Thymus (tissue), 11 donors: Measurements from ENCODE around the gene CCDC110. TPM values are rescaled to one million over a fixed set of nuclear protein-coding genes. Genes with fewer than 3 reads are reported as not detected.
A peak's percentile ranks its signal among the peaks of the same experiment; 100 is the strongest.

Experiments
- DNase-seq, 9 donors: peaks; one replicate each; pipeline ENCODE4 v3.0.0-alpha.2; 2013; ENCODE audit warnings: low spot score in 9 of 9, low read depth in 6 of 9, missing footprints in 1 of 9
- H3K27ac ChIP-seq, 2 donors: one replicate each; pipeline ENCODE4 v1.5.1; 2013; ENCODE audit warnings: control low read depth in 1 of 2, low read depth in 1 of 2, low read length in 1 of 2, mild to moderate bottlenecking in 1 of 2, moderate library complexity in 1 of 2
- H3K27me3 ChIP-seq, 2 donors: one replicate each; pipeline ENCODE4 v1.5.1; 2013; ENCODE audit warnings: low read length in 1 of 2; ENCODE audit not compliant: control insufficient read depth in 2 of 2, insufficient read depth in 1 of 2
- H3K36me3 ChIP-seq, 2 donors: one replicate each; pipeline ENCODE4 v1.5.1; 2013; ENCODE audit warnings: low read length in 1 of 2, mild to moderate bottlenecking in 1 of 2, moderate library complexity in 1 of 2; ENCODE audit not compliant: control insufficient read depth in 2 of 2, insufficient read depth in 2 of 2
- H3K4me1 ChIP-seq, 2 donors: one replicate each; pipeline ENCODE4 v1.5.1; 2013; ENCODE audit warnings: low read length in 2 of 2; ENCODE audit not compliant: control insufficient read depth in 2 of 2, insufficient read depth in 2 of 2
- H3K4me3 ChIP-seq, 2 donors: one replicate each; pipeline ENCODE4 v1.5.1; 2013; ENCODE audit warnings: low read length in 2 of 2, control low read depth in 1 of 2, mild to moderate bottlenecking in 1 of 2
- H3K9me3 ChIP-seq, 2 donors: one replicate each; pipeline ENCODE4 v1.5.1; 2013; ENCODE audit warnings: low read length in 1 of 2, mild to moderate bottlenecking in 1 of 2; ENCODE audit not compliant: control insufficient read depth in 2 of 2, insufficient read depth in 1 of 2
- WGBS: extraction: QIAGEN DNeasy Blood & Tissue Kit; methylation state at CpG from one replicate; pipeline ENCODE4 v1.1.7; 2013; 5-methylcytosine and 5-hydroxymethylcytosine counted together
- polyA plus RNA-seq: library from polyadenylated mRNA; stranded (reverse); fragments of 200-250 nt; gene quantifications from one replicate; pipeline ENCODE4 v1.2.3, GENCODE V29; 2013
- total RNA-seq: library from RNA; stranded (reverse); fragments of 120-200 nt; gene quantifications from one replicate; pipeline ENCODE4 v1.2.4, GENCODE V29; 2013
- donor health status: healthy.

Gene CCDC110
- total and polyA plus RNA-seq, 2 donors: 0.24 to 0.30 TPM

DNA sequence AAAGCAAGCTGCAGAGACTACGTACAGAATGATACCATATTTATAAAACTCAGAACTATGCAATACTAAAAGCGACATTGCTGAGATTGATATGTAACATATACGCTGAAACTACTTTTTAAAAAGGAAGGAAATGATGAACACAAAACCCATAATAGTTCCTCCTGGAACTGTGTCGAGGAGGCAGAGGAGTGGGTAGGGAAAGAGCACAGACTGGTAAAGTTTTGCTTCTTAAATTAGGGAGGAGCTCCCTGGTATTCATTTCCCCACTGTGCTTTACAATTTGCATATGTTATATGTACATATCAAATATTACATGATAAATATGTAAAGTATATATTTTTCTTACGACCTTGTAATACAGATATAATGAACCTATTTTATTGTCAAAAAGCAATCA is 59.7 kb downstream of the CCDC110 start:
- Histone ChIP-seq H3K4me3 (no peak overlapping the region), H3K27me3 (no peaks in the 10 kb centered on the region), H3K27ac (no peak overlapping the region), H3K9me3 (no peaks in the 10 kb centered on the region), H3K4me1 (no peaks in the 10 kb centered on the region), H3K36me3 (peaks cover 16 to 42% of the 10 kb centered on the region in 2 donors)
- DNase-seq: no peak
- WGBS: 84% methylated on average over 5 of the region's 5 CpGs

DNA sequence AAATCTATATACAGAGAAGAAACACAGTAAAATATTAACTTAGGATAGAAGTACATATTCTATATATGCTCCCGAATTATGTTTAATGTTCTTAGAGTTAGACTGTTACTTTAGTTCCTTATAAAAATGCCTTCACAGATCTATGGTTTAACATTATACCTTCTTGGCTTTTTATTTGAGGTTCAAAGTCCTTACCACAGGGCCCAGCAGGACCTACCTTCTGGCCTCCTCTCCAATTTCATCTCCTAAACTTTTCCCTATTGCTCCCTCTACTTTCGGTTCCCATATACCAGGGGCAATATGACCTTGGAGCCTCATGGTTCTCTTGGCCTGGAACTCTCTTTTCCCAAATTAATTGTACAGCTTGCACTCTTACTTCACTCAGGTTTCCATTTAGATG is 63.1 kb downstream of the CCDC110 start:
- no peaks in the 10 kb centered on the region for H3K27me3 ChIP-seq
- no peak for DNase-seq
- H3K9me3 ChIP-seq: no peaks in the 10 kb centered on the region
- 98% methylated on average over 2 of the region's 2 CpGs for WGBS
- H3K4me3 ChIP-seq: no peak overlapping the region
- H3K36me3 ChIP-seq: peaks cover 25 to 37% of the 10 kb centered on the region in 2 donors
- no peaks in the 10 kb centered on the region for H3K4me1 ChIP-seq
- H3K27ac ChIP-seq: no peak overlapping the region

DNA sequence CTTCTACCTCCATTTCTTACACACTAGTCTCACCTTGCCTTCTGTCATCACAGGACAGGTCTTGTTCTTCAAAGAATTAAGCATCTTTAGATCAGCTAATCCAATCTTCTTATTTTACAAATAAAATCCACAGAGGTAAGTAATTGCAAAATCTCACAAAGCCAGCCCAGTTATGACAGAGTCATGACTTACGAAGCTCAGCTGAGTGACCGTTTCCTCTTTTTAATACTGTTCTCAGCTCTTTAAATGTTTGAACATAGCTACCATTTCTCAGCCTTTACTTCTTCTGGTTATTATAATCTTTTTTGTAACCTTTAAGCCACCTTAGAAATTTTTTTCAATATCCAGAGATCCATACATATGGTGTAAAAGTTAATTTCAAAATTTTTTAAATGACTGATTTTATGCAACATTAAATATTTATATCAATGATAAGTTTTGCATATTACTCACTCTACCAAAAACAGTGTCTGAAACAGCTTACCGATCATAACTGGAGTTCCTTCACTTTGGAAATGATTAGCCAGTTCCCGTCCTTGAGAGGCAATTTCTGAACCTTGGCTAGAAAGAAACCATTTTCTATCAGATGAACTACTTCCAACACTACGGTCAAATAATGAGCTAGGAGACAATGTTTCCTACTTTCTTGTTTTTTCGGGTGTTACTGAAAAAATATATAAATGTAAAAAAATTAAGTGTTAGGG is 66.1 kb downstream of the CCDC110 start:
- no peaks in the 10 kb centered on the region for H3K27me3 ChIP-seq
- no peak overlapping the region for H3K4me3 ChIP-seq
- H3K36me3 ChIP-seq: peaks cover 20 to 43% of the 10 kb centered on the region in 2 donors
- no peaks in the 10 kb centered on the region for H3K4me1 ChIP-seq
- no peak overlapping the region for H3K27ac ChIP-seq
- no peak for DNase-seq
- no peaks in the 10 kb centered on the region for H3K9me3 ChIP-seq
- WGBS: 97% methylated on average over 6 of the region's 6 CpGs

DNA sequence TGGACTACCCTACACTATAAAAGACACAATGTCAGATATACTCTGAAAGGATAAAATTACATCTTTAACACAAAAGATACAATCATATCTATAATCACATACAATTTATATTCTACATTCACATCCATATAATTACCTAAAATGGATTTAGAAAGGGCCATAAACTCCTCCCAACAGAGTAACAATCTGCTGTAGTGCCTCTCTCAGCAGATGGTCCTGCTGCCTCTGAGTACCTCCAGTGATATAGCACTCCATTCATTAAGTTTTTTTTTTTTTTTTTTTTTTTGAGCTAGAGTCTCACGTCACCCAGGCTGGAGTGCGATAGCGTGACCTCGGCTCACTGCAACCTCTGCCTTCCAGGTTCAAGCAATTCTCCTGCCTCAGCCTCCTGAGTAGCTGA is 67.5 kb downstream of the CCDC110 start:
- H3K27me3 ChIP-seq: no peaks in the 10 kb centered on the region
- H3K4me1 ChIP-seq: no peaks in the 10 kb centered on the region
- DNase-seq: no peak
- no peak overlapping the region for H3K4me3 ChIP-seq
- no peaks in the 10 kb centered on the region for H3K9me3 ChIP-seq
- peaks cover 17 to 48% of the 10 kb centered on the region in 2 donors for H3K36me3 ChIP-seq
- no peak overlapping the region for H3K27ac ChIP-seq
- WGBS: 98% methylated on average over 4 of the region's 4 CpGs

DNA sequence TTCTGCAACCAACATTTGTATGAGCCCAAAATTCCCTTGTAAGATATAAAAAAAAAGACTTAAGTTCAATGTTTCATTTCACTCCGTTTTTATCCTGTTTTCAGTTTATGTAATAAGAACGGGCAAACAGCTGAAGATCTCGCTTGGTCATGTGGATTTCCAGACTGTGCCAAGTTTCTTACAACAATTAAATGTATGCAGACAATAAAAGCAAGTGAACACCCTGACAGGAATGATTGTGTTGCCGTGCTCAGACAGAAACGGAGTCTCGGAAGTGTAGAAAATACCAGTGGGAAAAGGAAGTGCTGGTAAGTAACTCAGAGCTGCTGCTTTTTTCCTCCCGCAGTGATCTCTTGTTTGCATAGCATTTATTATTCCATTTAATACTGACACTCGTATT is 72.1 kb downstream of the CCDC110 start:
- no peak overlapping the region for H3K4me3 ChIP-seq
- H3K4me1 ChIP-seq: peaks cover 6% of the 10 kb centered on the region in 2 donors
- 94% methylated on average over 8 of the region's 8 CpGs for WGBS
- DNase-seq: no peak
- peaks cover 5 to 35% of the 10 kb centered on the region in 2 donors for H3K36me3 ChIP-seq
- no peaks in the 10 kb centered on the region for H3K27me3 ChIP-seq
- no peak overlapping the region for H3K27ac ChIP-seq
- no peaks in the 10 kb centered on the region for H3K9me3 ChIP-seq

DNA sequence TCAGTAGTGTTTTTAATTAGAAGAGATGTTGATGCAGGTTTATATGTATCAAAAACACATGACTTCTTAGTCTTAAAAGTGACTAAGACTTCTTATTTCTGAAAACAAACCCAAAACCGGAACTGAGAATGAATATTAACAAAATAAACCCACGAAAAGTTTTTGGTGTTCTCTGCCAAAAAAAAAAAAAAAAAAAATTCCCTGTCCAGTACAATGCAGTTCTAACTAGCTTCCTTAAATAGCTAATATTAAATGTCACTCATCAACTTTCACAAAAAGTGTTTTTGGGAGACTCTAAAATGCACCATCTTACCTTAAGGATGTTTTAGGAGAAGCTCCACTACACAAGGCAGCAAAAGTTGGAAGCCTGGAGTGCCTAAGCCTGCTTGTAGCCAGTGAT is 72.9 kb downstream of the CCDC110 start:
- Histone ChIP-seq H3K27ac (peak overlapping the region in 1 of 2 donors; percentile 35), H3K4me1 (peaks cover 6% of the 10 kb centered on the region in 2 donors), H3K9me3 (no peaks in the 10 kb centered on the region), H3K36me3 (peaks cover 4 to 35% of the 10 kb centered on the region in 2 donors), H3K4me3 (no peak overlapping the region), H3K27me3 (no peaks in the 10 kb centered on the region)
- WGBS: 86% methylated on average over 2 of the region's 2 CpGs
- no peak for DNase-seq

DNA sequence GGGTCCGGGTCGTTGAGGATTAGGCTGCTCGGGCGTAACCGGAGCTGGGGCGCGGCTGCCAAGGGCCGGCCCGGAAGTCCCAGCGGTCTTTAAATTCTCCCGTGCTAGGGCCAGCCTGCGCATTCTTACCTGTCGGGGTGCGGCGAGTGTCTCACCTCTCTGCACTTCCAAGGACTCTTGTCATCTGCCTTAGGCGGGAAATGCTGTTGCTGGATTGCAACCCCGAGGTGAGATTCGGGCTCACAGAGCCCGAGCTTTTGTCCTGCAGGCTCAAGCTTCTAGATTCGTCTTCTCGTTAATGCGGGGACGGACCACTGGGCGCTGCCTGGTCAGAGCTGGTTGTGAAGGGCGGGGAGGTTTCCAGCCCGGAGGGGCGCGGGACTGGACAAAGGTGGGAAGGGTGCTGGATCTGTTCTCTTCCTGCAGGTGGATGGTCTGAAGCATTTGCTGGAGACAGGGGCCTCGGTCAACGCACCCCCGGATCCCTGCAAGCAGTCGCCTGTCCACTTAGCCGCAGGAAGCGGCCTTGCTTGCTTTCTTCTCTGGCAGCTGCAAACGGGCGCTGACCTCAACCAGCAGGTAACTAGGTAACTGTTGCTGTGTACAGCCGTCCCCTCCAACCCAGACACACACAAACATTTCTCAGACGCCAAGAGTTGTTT is 74.7 kb downstream of the CCDC110 start, which contains the start of gene ANKRD37:
Gene ANKRD37 (plus strand): TSS at position 118 of the 662 bp plus-strand sequence. CDS start 83 bp downstream, at position 201.
- Histone ChIP-seq H3K4me3 (peak within 1 kb of the TSS; percentile 75 to 92), H3K27ac (peak within 1 kb of the TSS; percentile 99 to 100), H3K27me3 (no peaks in the 10 kb centered on the region), H3K9me3 (no peaks in the 10 kb centered on the region), H3K36me3 (peaks cover 0 to 29% of the 10 kb centered on the region in 2 donors), H3K4me1 (peaks cover 6% of the 10 kb centered on the region in 2 donors)
- 27% methylated on average over 38 of the region's 38 CpGs for WGBS
- peak in 4 of 9 donors; percentile 2 to 15 (median 8) for DNase-seq

DNA sequence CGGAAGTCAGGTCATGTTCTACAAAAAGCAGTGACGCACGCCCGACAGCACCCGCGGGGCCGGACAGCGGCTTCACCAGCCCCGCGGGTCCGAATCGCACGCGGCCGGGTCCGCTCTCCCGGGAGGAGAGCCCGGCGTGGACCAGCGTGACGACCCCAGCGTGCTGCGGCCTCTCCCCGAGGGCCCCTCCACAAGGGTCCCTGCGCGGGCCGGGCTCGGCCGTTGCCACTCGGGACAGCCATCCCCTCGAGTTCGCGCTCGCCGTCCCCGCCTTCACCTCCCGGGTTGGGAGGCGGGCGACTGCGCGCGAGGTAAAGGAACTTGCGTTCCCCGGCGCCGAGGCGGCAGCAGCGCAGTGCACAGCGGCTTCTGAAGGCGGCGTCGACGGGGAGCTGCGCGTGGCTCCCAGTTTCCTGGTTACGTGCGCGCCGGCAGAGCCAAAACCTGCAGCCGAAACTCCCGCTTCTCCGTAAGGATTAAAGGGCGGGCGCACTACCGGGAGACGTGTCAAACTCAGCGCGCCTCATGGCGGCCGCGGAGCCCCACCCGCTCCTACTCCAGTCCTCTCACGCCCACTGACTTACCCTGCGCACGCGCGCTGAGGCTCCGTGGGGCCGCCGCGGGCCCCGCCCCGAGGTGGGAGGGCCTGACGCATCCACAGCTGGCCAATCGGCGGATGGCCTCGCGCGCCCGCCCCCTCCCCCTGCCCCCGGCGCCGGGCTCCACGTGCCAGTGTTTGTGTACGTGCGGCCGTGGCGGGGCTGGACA is 75.4 kb downstream of the CCDC110 start:
- Histone ChIP-seq H3K9me3 (no peaks in the 10 kb centered on the region), H3K4me1 (peaks cover 6% of the 10 kb centered on the region in 2 donors), H3K27ac (peak overlapping the region; percentile 99 to 100), H3K4me3 (peak overlapping the region; percentile 75 to 92), H3K27me3 (no peaks in the 10 kb centered on the region), H3K36me3 (peaks cover 0 to 22% of the 10 kb centered on the region in 2 donors)
- under 1% methylated on average over 98 of the region's 98 CpGs for WGBS
- DNase-seq: peak; percentile 85 to 98 (median 94)
